ENCODE measurements around the gene RETREG2.

DNA sequence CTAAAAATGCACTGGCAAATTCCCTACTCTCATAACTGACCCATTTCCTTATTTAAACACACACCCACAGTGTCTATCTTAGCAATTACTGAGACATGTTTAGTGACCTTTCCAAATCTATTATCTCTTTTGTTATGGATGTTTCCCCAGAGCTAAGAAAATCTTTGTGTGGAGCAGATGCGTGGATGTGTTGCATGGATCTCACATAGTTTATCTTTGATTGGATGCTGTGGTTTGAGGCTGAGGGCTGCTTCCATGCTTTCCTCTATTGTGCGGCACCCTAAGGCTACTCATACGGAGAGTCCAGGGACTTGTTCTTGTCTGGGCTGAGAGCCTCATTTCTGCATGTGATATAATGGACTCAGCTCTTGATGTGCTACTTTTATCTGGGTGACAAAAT is 56.3 kb downstream of the RETREG2 start:
- TF ChIP-seq, protein P1, sequence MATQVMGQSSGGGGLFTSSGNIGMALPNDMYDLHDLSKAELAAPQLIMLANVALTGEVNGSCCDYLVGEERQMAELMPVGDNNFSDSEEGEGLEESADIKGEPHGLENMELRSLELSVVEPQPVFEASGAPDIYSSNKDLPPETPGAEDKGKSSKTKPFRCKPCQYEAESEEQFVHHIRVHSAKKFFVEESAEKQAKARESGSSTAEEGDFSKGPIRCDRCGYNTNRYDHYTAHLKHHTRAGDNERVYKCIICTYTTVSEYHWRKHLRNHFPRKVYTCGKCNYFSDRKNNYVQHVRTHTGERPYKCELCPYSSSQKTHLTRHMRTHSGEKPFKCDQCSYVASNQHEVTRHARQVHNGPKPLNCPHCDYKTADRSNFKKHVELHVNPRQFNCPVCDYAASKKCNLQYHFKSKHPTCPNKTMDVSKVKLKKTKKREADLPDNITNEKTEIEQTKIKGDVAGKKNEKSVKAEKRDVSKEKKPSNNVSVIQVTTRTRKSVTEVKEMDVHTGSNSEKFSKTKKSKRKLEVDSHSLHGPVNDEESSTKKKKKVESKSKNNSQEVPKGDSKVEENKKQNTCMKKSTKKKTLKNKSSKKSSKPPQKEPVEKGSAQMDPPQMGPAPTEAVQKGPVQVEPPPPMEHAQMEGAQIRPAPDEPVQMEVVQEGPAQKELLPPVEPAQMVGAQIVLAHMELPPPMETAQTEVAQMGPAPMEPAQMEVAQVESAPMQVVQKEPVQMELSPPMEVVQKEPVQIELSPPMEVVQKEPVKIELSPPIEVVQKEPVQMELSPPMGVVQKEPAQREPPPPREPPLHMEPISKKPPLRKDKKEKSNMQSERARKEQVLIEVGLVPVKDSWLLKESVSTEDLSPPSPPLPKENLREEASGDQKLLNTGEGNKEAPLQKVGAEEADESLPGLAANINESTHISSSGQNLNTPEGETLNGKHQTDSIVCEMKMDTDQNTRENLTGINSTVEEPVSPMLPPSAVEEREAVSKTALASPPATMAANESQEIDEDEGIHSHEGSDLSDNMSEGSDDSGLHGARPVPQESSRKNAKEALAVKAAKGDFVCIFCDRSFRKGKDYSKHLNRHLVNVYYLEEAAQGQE (IDR thresholded peaks at IDR 0.05; ENCODE audit: low read depth) = no peak
- TF ChIP-seq CREB1 (IDR thresholded peaks at IDR 0.05; ENCODE audit: low read depth) = no peak
- no peak for TF ChIP-seq TCF12 (IDR thresholded peaks at IDR 0.05; ENCODE audit: low read depth)
- no peak for TF ChIP-seq USF1 (IDR thresholded peaks at IDR 0.05)
- TF ChIP-seq RAD21 (IDR thresholded peaks at IDR 0.05; ENCODE audit: low read depth) = no peak
- TF ChIP-seq EGR1 (IDR thresholded peaks at IDR 0.05) = no peak
- TF ChIP-seq, protein P2, sequence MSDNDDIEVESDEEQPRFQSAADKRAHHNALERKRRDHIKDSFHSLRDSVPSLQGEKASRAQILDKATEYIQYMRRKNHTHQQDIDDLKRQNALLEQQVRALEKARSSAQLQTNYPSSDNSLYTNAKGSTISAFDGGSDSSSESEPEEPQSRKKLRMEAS (IDR thresholded peaks at IDR 0.05) = no peak
